ENCODE measurements around the gene RDH14. TPM values are rescaled to one million over a fixed set of nuclear protein-coding genes. Genes with fewer than 3 reads are reported as not detected.

Gene RDH14
- total and polyA plus RNA-seq, 2 of the 4 experiments (the other 2 are of a cell fraction), result 11.9 to 12.2 TPM

GRCh38 chr2:18527326-18527725, 33.1 kb downstream of the RDH14 start:
- Histone ChIP-seq H3K4me3 (ENCODE audit: insufficient read depth, low read depth, low read length) (no peak overlapping the region), H3K27ac (ENCODE audit: insufficient read depth, low read length) (no peak overlapping the region), H3K4me1 (ENCODE audit: control insufficient read depth, insufficient read depth, low read length) (no peaks in the 10 kb centered on the region; the same call in 1 of the 2 replicates), H3K9me1 (ENCODE audit: insufficient read depth, low read length) (no peaks in the 10 kb centered on the region), H2BK120ac (ENCODE audit: low read depth, low read length) (no peak overlapping the region), H2BK20ac (ENCODE audit: low read depth, low read length) (no peak overlapping the region), H3K9me3 (ENCODE audit: control insufficient read depth, insufficient read depth, low read length) (no peaks in the 10 kb centered on the region), H2BK15ac (ENCODE audit: low read depth, low read length) (no peak overlapping the region), H4K5ac (ENCODE audit: low read depth, low read length) (no peak overlapping the region), H3K27me3 (ENCODE audit: control insufficient read depth, insufficient read depth, low read length) (no peaks in the 10 kb centered on the region), H2AFZ (replicated peaks; ENCODE audit: low read length, poor library complexity) (no peak overlapping the region), H3K56ac (ENCODE audit: extremely low read depth, insufficient read depth, low read length) (no peak overlapping the region), H3K79me1 (ENCODE audit: low read depth in 1 of 2, low read length in 2 of 2) (no peaks in the 10 kb centered on the region), H3K36me3 (ENCODE audit: control insufficient read depth, insufficient read depth, low read length) (no peaks in the 10 kb centered on the region), H3K9ac (ENCODE audit: low read depth, low read length) (no peak overlapping the region), H2AK9ac (replicated peaks; ENCODE audit: low read depth, low read length, poor library complexity) (no peak overlapping the region), H4K8ac (ENCODE audit: low read depth in 2 of 2, low read length in 2 of 2) (no peak overlapping the region), H2BK5ac (ENCODE audit: low read depth, low read length, poor library complexity, severe bottlenecking) (no peak overlapping the region), H4K91ac (ENCODE audit: insufficient read depth, low read depth, low read length) (no peak overlapping the region), H3K23ac (ENCODE audit: low read depth, low read length) (no peak overlapping the region), H3K4me2 (ENCODE audit: low read depth, low read length) (no peak overlapping the region), H3K14ac (replicated peaks; ENCODE audit: low read depth, low read length) (no peak overlapping the region), H2AK5ac (ENCODE audit: low read depth, low read length) (no peak overlapping the region), H4K20me1 (ENCODE audit: insufficient read depth, low read length) (no peaks in the 10 kb centered on the region), H3K4ac (ENCODE audit: low read depth, low read length) (no peak overlapping the region), H3K18ac (ENCODE audit: low read depth, low read length) (no peak overlapping the region)
- no peak for DNase-seq
- intact Hi-C loops (cut with micrococcal nuclease) (loop anchor here (10.0 kb wide), 3 partner anchors 397 to 607 kb away; no protein-coding TSS in a partner anchor), in situ Hi-C loops (cut with MboI; ENCODE audit: low sequenced_read_pairs) (no loop called here), dilution Hi-C loops (cut with HindIII; ENCODE audit: low sequenced_read_pairs, unreplicated experiment) (no loop called here)
- no peak for ATAC-seq (ENCODE audit: low read depth)
- CTCF ChIA-PET, result no interaction called here
- POLR2A ChIA-PET (ENCODE audit: unreplicated experiment), result no interaction called here
- WGBS, 2 experiments (ENCODE audit: extremely low coverage in 2 of 2, insufficient read length in 1 of 2), result no CpG with 5 or more reads among the region's 2 CpGs
- no TSS peak for BruUV-seq (replicated peaks)
- TF ChIP-seq POLR2A (IDR thresholded peaks at IDR 0.05; ENCODE audit: low read depth, low read length), result no peak
- TF ChIP-seq BHLHE40 (IDR thresholded peaks at IDR 0.05; ENCODE audit: low read depth, low read length), result no peak
- no peak for TF ChIP-seq MAFK (IDR thresholded peaks at IDR 0.05; ENCODE audit: low read depth, low read length)

Data from IMR-90 (cell line).